Measurements from ENCODE around the gene PCP4L1. TPM values are rescaled to one million over a fixed set of nuclear protein-coding genes. Genes with fewer than 3 reads are reported as not detected.
"Not testable (repeated sequence)": the region's sequence is repeated elsewhere in the genome, so short reads cannot be mapped to it uniquely, and the experiment has no call there.

The PCP4L1 gene
- total and polyA plus RNA-seq, 2 donors (not counting 1 experiment from before 2014, with no cell fraction given): not detected

- no peak overlapping the region for H3K9ac ChIP-seq (ENCODE audit: insufficient read depth, low read length)
- H3K27me3 ChIP-seq (ENCODE audit: control insufficient read depth, insufficient read depth, low read length): no peaks in the 10 kb centered on the region
- TF ChIP-seq, protein P1, sequence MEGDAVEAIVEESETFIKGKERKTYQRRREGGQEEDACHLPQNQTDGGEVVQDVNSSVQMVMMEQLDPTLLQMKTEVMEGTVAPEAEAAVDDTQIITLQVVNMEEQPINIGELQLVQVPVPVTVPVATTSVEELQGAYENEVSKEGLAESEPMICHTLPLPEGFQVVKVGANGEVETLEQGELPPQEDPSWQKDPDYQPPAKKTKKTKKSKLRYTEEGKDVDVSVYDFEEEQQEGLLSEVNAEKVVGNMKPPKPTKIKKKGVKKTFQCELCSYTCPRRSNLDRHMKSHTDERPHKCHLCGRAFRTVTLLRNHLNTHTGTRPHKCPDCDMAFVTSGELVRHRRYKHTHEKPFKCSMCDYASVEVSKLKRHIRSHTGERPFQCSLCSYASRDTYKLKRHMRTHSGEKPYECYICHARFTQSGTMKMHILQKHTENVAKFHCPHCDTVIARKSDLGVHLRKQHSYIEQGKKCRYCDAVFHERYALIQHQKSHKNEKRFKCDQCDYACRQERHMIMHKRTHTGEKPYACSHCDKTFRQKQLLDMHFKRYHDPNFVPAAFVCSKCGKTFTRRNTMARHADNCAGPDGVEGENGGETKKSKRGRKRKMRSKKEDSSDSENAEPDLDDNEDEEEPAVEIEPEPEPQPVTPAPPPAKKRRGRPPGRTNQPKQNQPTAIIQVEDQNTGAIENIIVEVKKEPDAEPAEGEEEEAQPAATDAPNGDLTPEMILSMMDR (conservative IDR thresholded peaks at IDR 0.05 in 1 of 2, IDR thresholded peaks at IDR 0.05 in 1 of 2; ENCODE audit: low read depth in 1 of 2, low read length in 2 of 2): no peak
- TF ChIP-seq EZH2 (IDR thresholded peaks at IDR 0.05; ENCODE audit: low read length, missing control alignments): no peak
- no peak overlapping the region for H3K27ac ChIP-seq (ENCODE audit: insufficient read depth, low read length)
- DNase-seq (ENCODE audit: low read depth in 2 of 2): no peak
- no peaks in the 10 kb centered on the region for H3K9me3 ChIP-seq (ENCODE audit: control insufficient read depth, insufficient read depth, low read depth, low read length)
- no peaks in the 10 kb centered on the region for H4K20me1 ChIP-seq (ENCODE audit: control insufficient read depth, extremely low read depth, insufficient read depth, low read length)
- no peak overlapping the region for H3K4me2 ChIP-seq (ENCODE audit: extremely low read depth, insufficient read depth, low read length)
- H3K79me2 ChIP-seq (ENCODE audit: control insufficient read depth, insufficient read depth, low read length): no peaks in the 10 kb centered on the region
- H3K36me3 ChIP-seq (ENCODE audit: control insufficient read depth, insufficient read depth, low read length): no peaks in the 10 kb centered on the region
- H3K4me3 ChIP-seq (replicated peaks in 1 of 4; ENCODE audit: control extremely low read depth in 1 of 4, insufficient read depth in 1 of 4, low read depth in 3 of 4, low read length in 4 of 4): no peak overlapping the region
- H2AFZ ChIP-seq (ENCODE audit: low read length): no peak overlapping the region
- H3K4me1 ChIP-seq (ENCODE audit: control insufficient read depth, extremely low read depth, insufficient read depth, low read length): peaks cover 10% of the 10 kb centered on the region
These were observed 36.1 kb upstream of the PCP4L1 start for GRCh38 chr1:161222175-161223019.

GRCh38 chr1:161223805-161224694 is 34.5 kb upstream of the PCP4L1 start:
- no peak for TF ChIP-seq EZH2 (IDR thresholded peaks at IDR 0.05; ENCODE audit: low read length, missing control alignments)
- TF ChIP-seq, protein P1 (conservative IDR thresholded peaks at IDR 0.05 in 1 of 2, IDR thresholded peaks at IDR 0.05 in 1 of 2; ENCODE audit: low read depth in 1 of 2, low read length in 2 of 2): no peak
- Histone ChIP-seq H3K4me2 (ENCODE audit: extremely low read depth, insufficient read depth, low read length) (no peak overlapping the region), H3K79me2 (ENCODE audit: control insufficient read depth, insufficient read depth, low read length) (no peaks in the 10 kb centered on the region), H4K20me1 (ENCODE audit: control insufficient read depth, extremely low read depth, insufficient read depth, low read length) (no peaks in the 10 kb centered on the region), H3K27ac (ENCODE audit: insufficient read depth, low read length) (no peak overlapping the region), H3K4me3 (replicated peaks in 1 of 4; ENCODE audit: control extremely low read depth in 1 of 4, insufficient read depth in 1 of 4, low read depth in 3 of 4, low read length in 4 of 4) (no peak overlapping the region), H3K27me3 (ENCODE audit: control insufficient read depth, insufficient read depth, low read length) (no peaks in the 10 kb centered on the region), H3K9me3 (ENCODE audit: control insufficient read depth, insufficient read depth, low read depth, low read length) (no peaks in the 10 kb centered on the region), H3K36me3 (ENCODE audit: control insufficient read depth, insufficient read depth, low read length) (peaks cover 7% of the 10 kb centered on the region), H2AFZ (ENCODE audit: low read length) (no peak overlapping the region), H3K4me1 (ENCODE audit: control insufficient read depth, extremely low read depth, insufficient read depth, low read length) (peaks cover 6% of the 10 kb centered on the region), H3K9ac (ENCODE audit: insufficient read depth, low read length) (no peak overlapping the region)
- no peak for DNase-seq (ENCODE audit: low read depth in 2 of 2)

- H4K20me1 ChIP-seq (ENCODE audit: control insufficient read depth, extremely low read depth, insufficient read depth, low read length); H3K79me2 ChIP-seq (ENCODE audit: control insufficient read depth, insufficient read depth, low read length): not testable (repeated sequence)
These were observed 33.9 kb upstream of the PCP4L1 start for GRCh38 chr1:161224695-161225087.

More at GRCh38 chr1:161224695-161225087, 33.9 kb upstream of the PCP4L1 start:
- not testable (repeated sequence) for DNase-seq (ENCODE audit: low read depth in 2 of 2); H2AFZ ChIP-seq (ENCODE audit: low read length); H3K27ac ChIP-seq (ENCODE audit: insufficient read depth, low read length); H3K4me3 ChIP-seq (replicated peaks in 1 of 4; ENCODE audit: control extremely low read depth in 1 of 4, insufficient read depth in 1 of 4, low read depth in 3 of 4, low read length in 4 of 4); H3K27me3 ChIP-seq (ENCODE audit: control insufficient read depth, insufficient read depth, low read length); H3K9ac ChIP-seq (ENCODE audit: insufficient read depth, low read length); H3K36me3 ChIP-seq (ENCODE audit: control insufficient read depth, insufficient read depth, low read length); H3K9me3 ChIP-seq (ENCODE audit: control insufficient read depth, insufficient read depth, low read depth, low read length); H3K4me2 ChIP-seq (ENCODE audit: extremely low read depth, insufficient read depth, low read length); H3K4me1 ChIP-seq (ENCODE audit: control insufficient read depth, extremely low read depth, insufficient read depth, low read length)
